DMS53 treated with DMSO at 0.1 percent for 48 hours (cell line): ENCODE data around the gene N4BP2.
A peak's percentile ranks its signal among the peaks of the same experiment; 100 is the strongest.
"Not testable (repeated sequence)": the region's sequence is repeated elsewhere in the genome, so short reads cannot be mapped to it uniquely, and the experiment has no call there.

Experiments
- DNase-seq: peaks from one replicate; lab custom pipeline; 2025; ENCODE audit not compliant: unreplicated experiment; lab: John Stamatoyannopoulos, UW

The N4BP2 gene

GRCh38 chr4:40056716-40057585 is at the start of gene N4BP2:
N4BP2 (plus strand) TSS chr4:40056850; CDS start chr4:40097341, 40,491 bp downstream.
- DNase-seq, result peak; percentile 78

DNA sequence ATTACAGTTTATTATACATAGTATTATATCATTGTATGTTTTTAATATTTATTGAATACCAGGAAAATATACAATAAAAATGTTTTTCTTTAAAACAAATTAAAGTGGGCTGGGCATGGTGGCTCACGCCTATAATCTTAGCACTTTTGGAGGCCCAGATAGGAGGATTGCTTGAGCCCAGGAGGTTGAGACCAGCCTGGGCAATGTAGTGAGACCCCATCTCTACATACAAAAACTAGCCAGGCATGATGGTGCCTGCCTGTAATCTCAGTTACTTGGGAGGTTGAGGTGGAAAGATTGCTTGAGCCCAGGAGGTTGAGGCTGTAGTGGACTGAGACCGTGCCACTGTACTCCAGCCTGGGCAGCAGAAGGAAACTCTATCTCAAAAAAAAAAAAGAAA is 40.6 kb upstream of the N4BP2 start:
- DNase-seq, result no peak

GRCh38 chr4:40020221-40020620 is 36.4 kb upstream of the N4BP2 start:
- no peak for DNase-seq

GRCh38 chr4:40021116-40021515 is 35.5 kb upstream of the N4BP2 start:
- DNase-seq, result not testable (repeated sequence)

DNA sequence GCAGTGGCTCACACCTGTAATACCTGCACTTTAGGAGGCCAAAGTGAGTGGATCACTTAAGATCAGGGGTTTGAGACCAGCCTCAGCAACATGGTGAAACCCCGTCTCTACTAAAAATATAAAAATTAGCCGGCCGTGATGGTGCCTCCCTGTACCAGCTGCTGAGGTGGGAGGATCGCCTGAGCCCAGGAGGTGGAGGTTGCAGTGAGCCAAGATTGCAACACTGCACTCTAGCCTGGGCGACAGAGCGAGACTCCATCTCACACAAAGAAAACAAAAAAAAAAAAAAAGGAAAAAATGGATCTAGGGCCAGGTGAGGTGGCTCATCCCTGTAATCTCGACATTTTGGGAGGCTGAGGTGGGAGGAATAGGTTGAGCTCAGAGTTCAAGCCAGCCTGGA is 32.6 kb upstream of the N4BP2 start:
- DNase-seq, result not testable (repeated sequence)

GRCh38 chr4:40032785-40033184 is 23.9 kb upstream of the N4BP2 start:
- no peak for DNase-seq

GRCh38 chr4:40033613-40034012 is 23.0 kb upstream of the N4BP2 start:
- no peak for DNase-seq

- no peak for DNase-seq
Measured at GRCh38 chr4:40038977-40039376, 17.7 kb upstream of the N4BP2 start.

DNA sequence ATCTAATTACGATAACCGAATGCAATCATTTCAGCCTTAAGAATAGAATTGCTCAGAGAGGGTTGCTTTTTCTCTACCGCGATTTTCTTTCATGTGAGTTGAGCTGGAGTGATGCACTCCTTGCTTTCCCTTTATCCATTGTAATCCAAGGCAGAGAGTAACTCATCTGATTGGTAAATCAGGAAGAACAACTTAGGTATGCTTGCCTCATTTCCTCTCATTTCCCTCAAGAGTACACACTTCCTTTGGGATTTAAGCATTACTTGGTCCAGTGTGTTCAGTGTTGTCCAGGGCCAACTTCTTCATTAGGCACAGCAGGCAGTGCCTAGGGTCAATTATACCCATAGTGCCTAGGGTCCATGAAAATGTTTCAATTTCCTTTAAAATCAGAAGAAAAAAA is 15.7 kb upstream of the N4BP2 start:
- no peak for DNase-seq

GRCh38 chr4:40043786-40044185 is 12.9 kb upstream of the N4BP2 start:
- no peak for DNase-seq

DNA sequence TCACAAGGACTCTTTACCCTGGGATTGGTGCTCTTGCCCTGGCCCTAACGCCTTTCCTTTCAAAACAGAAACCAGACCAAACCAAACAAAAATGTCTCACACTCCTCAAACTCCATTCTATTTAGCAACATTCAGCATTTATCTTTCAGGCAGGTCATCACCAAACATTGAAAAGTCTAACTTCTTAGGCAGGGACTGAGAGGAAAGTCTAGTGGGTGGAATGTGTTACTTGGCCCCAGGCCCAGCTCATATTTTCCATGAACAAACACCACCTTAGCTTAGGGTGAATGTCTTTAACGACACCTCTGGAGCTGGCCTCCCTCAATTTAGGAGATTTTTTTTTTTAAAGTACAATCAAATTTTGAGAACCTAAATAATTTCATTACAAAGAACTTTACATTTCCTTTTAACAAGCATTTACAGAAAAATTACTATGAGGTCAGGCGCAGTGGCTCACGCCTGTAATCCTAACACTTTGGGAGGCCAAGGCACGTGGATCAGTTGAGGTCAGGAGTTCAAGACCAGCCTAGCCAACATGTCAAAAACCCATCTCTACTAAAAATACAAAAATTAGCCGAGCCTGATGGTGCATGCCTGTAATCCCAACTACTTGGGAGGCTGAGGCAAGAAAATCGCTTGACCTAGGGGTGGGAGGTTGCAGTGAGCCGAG is 10.2 kb upstream of the N4BP2 start:
- no peak for DNase-seq

GRCh38 chr4:40053161-40053560 is 3.5 kb upstream of the N4BP2 start:
- DNase-seq, result no peak

- DNase-seq, result no peak
Measured at GRCh38 chr4:40055511-40055862, 1.2 kb upstream of the N4BP2 start.

GRCh38 chr4:40055863-40056715 is 561 bp upstream of the N4BP2 start:
- no peak for DNase-seq

- peak; percentile 99 for DNase-seq
Measured at GRCh38 chr4:40057586-40058091, 989 bp downstream of the N4BP2 start.

DNA sequence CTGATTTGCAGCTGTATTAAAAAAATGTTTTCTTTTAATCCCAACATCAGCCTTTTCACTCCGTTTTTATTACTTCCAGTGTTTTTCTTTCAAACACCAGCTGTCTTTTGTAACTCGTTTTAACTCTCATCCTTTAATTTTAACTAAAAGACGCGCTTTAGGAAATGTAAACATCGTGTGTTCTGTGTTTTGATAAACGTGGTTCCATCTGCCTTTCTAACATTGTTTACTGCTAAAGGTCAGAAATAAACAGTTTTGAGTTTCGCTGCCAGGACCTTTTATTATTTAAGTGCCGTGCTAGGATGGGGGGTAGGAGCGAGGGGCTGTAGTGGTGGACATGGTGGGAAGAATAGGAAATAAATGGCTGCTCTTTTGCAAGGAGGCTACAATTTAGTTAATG is 1.5 kb downstream of the N4BP2 start:
- DNase-seq, result no peak

GRCh38 chr4:40058854-40059253 is 2.2 kb downstream of the N4BP2 start:
- DNase-seq, result no peak

GRCh38 chr4:40059362-40059761 is 2.7 kb downstream of the N4BP2 start:
- no peak for DNase-seq

DNA sequence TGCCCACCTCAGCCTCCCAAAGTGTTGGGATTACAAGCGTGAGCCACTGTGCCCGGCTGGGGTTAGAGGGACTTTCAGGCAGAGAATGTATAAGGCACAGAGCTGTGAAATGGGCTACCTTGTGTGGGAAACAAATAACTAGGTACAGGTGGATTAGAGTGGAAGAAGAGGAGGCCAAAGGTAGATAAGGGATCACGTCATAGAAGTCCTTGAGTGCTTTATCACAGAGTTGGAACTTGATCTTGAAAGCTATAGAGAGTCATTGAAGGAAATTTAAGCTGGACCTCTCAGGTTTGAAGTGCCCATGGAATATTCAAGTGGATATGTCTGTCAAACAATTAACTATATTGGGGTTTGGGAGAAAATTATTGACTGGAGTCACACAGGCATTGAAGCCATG is 8.4 kb downstream of the N4BP2 start:
- no peak for DNase-seq

- DNase-seq, result no peak
Measured at GRCh38 chr4:40066651-40067050, 10.0 kb downstream of the N4BP2 start.

DNA sequence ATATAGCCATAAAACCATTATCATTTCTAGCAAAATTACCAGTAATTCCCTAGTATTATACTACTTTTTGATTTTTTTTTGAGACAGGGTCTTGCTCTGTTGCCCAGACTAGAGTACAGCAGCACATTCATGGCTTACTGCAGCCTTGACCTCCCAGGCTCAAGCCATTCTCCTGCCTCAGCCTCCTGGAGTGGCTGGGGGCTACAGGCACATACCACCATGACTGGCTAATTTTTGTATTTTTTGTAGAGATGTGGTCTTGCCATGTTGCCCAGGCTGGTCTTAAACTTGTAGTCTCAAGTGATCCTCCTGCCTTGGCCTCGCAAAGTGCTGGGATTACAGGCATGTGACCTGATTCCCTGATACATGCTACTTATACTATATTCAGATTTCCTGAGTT is 13.7 kb downstream of the N4BP2 start:
- DNase-seq, result no peak
